ENCODE measurements around the gene POMGNT2.

DNA sequence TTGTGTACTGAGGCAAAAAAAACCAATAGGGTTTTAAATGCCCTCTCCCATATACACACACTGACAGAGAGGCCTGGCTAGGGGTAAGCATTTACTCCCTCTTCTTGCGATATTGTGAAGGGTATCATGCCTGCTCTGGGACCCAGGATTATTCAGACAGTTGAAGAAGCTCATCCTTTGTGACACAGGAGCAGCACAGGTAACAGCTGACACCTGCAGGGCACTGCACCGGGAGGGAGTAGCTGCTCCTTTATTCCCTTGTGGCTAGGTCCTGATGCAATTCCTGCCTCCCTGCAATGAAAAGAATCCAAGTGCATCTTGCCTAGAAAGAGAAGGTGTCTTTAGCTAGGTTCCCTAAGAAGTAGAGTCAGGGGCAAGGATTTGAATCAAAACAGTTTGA, 23.4 kb downstream of the POMGNT2 start:
- TF ChIP-seq, protein P1, sequence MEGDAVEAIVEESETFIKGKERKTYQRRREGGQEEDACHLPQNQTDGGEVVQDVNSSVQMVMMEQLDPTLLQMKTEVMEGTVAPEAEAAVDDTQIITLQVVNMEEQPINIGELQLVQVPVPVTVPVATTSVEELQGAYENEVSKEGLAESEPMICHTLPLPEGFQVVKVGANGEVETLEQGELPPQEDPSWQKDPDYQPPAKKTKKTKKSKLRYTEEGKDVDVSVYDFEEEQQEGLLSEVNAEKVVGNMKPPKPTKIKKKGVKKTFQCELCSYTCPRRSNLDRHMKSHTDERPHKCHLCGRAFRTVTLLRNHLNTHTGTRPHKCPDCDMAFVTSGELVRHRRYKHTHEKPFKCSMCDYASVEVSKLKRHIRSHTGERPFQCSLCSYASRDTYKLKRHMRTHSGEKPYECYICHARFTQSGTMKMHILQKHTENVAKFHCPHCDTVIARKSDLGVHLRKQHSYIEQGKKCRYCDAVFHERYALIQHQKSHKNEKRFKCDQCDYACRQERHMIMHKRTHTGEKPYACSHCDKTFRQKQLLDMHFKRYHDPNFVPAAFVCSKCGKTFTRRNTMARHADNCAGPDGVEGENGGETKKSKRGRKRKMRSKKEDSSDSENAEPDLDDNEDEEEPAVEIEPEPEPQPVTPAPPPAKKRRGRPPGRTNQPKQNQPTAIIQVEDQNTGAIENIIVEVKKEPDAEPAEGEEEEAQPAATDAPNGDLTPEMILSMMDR (IDR thresholded peaks at IDR 0.05): no peak
- no peak for TF ChIP-seq POLR2A (IDR thresholded peaks at IDR 0.05)
